GM12878 (cell line): ENCODE measurements around the gene MDFI. TPM values are rescaled to one million over a fixed set of nuclear protein-coding genes. Genes with fewer than 3 reads are reported as not detected.

Experiments
- ATAC-seq: fragments of 200-7000 bp; cut with Tn5 transposase; 3 replicates; pipeline ENCODE4 v1.9.1; 2020; ENCODE audit warnings: mild to moderate bottlenecking, moderate library complexity
- BruUV-seq: library from RNA; stranded (reverse); fragments of 400-500 nt; replicated peaks from 2 replicates; lab custom pipeline; 2021; lab: Mats Ljungman, UMichigan
- CTCF ChIA-PET: fragments of 300-600 bp; sonication (Branson Sonifier 250); formaldehyde crosslinking; extraction: SDS; loops from one replicate; lab custom pipeline; 2021; ENCODE audit warnings: inconsistent platforms; lab: Yijun Ruan, JAX
- POLR2A ChIA-PET: fragments of 350-600 bp; formaldehyde crosslinking; extraction: SDS; loops from one replicate; lab custom pipeline; 2021; ENCODE audit warnings: inconsistent platforms; lab: Charles Lee
- RAD21 ChIA-PET: fragments of 300-600 bp; sonication (Branson Sonifier 250); formaldehyde crosslinking; loops from one replicate; lab custom pipeline; 2023; ENCODE audit warnings: antibody characterized with exemption; ENCODE audit not compliant: unreplicated experiment; lab: Charles Lee
- SMC1A ChIA-PET: fragments of 300-600 bp; sonication (Branson Sonifier 250); formaldehyde crosslinking; loops from one replicate; lab custom pipeline; 2023; ENCODE audit not compliant: unreplicated experiment, uncharacterized antibody; lab: Charles Lee
- DNase-seq: peaks from one replicate; pipeline ENCODE4 v3.0.0-alpha.2; 2011; ENCODE audit warnings: low read depth, low spot score
- FAIRE-seq: peaks from 3 replicates; lab custom pipeline; 2011; peaks lifted over from hg19 to GRCh38; lab: Jason Lieb, UNC
- H2AFZ ChIP-seq: 2 replicates; pipeline ENCODE4 v1.6.0; 2011; ENCODE audit warnings: low read depth, low read length, control low read depth; ENCODE audit not compliant: control insufficient read depth
- H3K27ac ChIP-seq: 2 replicates; pipeline ENCODE4 v1.5.1; 2011; ENCODE audit warnings: control low read depth; ENCODE audit not compliant: control insufficient read depth, insufficient read depth
- H3K27me3 ChIP-seq, 2 experiments: replicated peaks in 1 of 2; 2 replicates each; pipeline versions ENCODE4 v1.6.0 to v1.6.1; 2011; ENCODE audit warnings: low read length in 1 of 2; ENCODE audit not compliant: control insufficient read depth in 2 of 2, insufficient read depth in 2 of 2
- H3K36me3 ChIP-seq, 2 experiments: 2 replicates each; pipeline ENCODE4 v1.5.1; 2011; ENCODE audit warnings: low read length in 1 of 2; ENCODE audit not compliant: control insufficient read depth in 2 of 2, insufficient read depth in 2 of 2
- H3K4me1 ChIP-seq: 2 replicates; pipeline ENCODE4 v1.6.1; 2011; ENCODE audit warnings: mild to moderate bottlenecking, low read length, moderate library complexity, mixed read lengths; ENCODE audit not compliant: control insufficient read depth, insufficient read depth
- H3K4me2 ChIP-seq: 2 replicates; pipeline ENCODE4 v1.6.0; 2011; ENCODE audit warnings: control low read depth; ENCODE audit not compliant: control insufficient read depth, insufficient read depth
- H3K4me3 ChIP-seq: fragments of 200-600 bp; sonication (generic); 2 replicates; pipeline ENCODE4 v1.5.1; 2016
- H3K79me2 ChIP-seq: 2 replicates; pipeline ENCODE4 v1.6.0; 2011; ENCODE audit warnings: low read length; ENCODE audit not compliant: control insufficient read depth, insufficient read depth
- H3K9ac ChIP-seq: 2 replicates; pipeline ENCODE4 v1.8.0; 2011; ENCODE audit warnings: low read length, control low read depth, mixed read lengths; ENCODE audit not compliant: control insufficient read depth, insufficient read depth
- H3K9me3 ChIP-seq: replicated peaks from 3 replicates; pipeline ENCODE4 v1.5.1; 2011; ENCODE audit warnings: mild to moderate bottlenecking, low read length; ENCODE audit not compliant: control insufficient read depth, insufficient read depth
- H4K20me1 ChIP-seq: 2 replicates; pipeline ENCODE4 v1.6.0; 2011; ENCODE audit not compliant: control insufficient read depth, insufficient read depth
- BRCA1 ChIP-seq: IDR thresholded peaks from 2 replicates; pipeline ENCODE4 v1.6.1; 2011; ENCODE audit warnings: low read depth, low read length, improper control_type of control experiment
- CEBPB ChIP-seq, 2 experiments: fragments of 150-350 bp in 1 of 2; IDR thresholded peaks; 2 replicates each; pipeline ENCODE4 v1.6.1; 2012 to 2014; ENCODE audit warnings: low read depth in 2 of 2, low read length in 2 of 2, borderline replicate concordance in 1 of 2, inconsistent platforms in 1 of 2
- CEBPZ ChIP-seq: fragments of 150-350 bp; IDR thresholded peaks from 2 replicates; pipeline ENCODE4 v1.6.1; 2016; ENCODE audit warnings: low read depth, low read length
- NBN ChIP-seq: fragments of 450-650 bp; IDR thresholded peaks from 2 replicates; pipeline ENCODE4 v1.6.1; 2016
- SIN3A ChIP-seq: IDR thresholded peaks from 2 replicates; pipeline ENCODE4 v1.6.1; 2012; ENCODE audit warnings: low read depth, low read length, improper control_type of control experiment
- SMAD5 ChIP-seq: IDR thresholded peaks from 2 replicates; pipeline ENCODE4 v1.6.1; 2016; ENCODE audit warnings: antibody characterized with exemption, low read depth
- USF1 ChIP-seq: IDR thresholded peaks from 2 replicates; pipeline ENCODE4 v1.6.1; 2011; ENCODE audit warnings: borderline replicate concordance, low read depth, mild to moderate bottlenecking, moderate library complexity, mixed read lengths, low read length; ENCODE audit not compliant: insufficient read depth; ENCODE audit errors: extremely low read length
- ZNF274 ChIP-seq: IDR thresholded peaks from one replicate; pipeline ENCODE4 v1.8.0; 2011; ENCODE audit not compliant: insufficient read length, insufficient read depth
- WGBS: methylation state at CpG from one replicate; pipeline ENCODE4 v1.1.6; 2016; ENCODE audit warnings: low lambda C conversion rate; ENCODE audit not compliant: insufficient replicate concordance, insufficient coverage; ENCODE audit errors: missing lambda C conversion rate; 5-methylcytosine and 5-hydroxymethylcytosine counted together
- in situ Hi-C: fragments of 300-500 bp; cut with MboI; formaldehyde crosslinking; loops from 9 replicates; pipeline ENCODE4 v1.14.3; 2018; ENCODE audit warnings: mixed read lengths
- intact Hi-C: fragments of 100-400 bp; cut with micrococcal nuclease; formaldehyde crosslinking; loops from one replicate; pipeline ENCODE4 v1.14.2; 2022; ENCODE audit not compliant: unreplicated experiment
- polyA plus RNA-seq, 11 experiments: library from polyadenylated mRNA; depleted of rRNA in 4 of 11; unstranded in 6 of 11; stranded (reverse) in 5 of 11; fragments of >200 nt; fragmentation: Nextera tagmentation in 4 of 11; fragmentation: Illumina TruSeq in 1 of 11; extraction: Ambion mirVana in 4 of 11; extraction: Trizol in 1 of 11; gene quantifications; 1 replicate in 1 of 11; 2 replicates in 10 of 11; pipeline versions ENCODE4 v1.2.1 to v1.2.3, GENCODE V29; 2011 to 2016; ENCODE audit warnings: inconsistent platforms in 2 of 11, missing spikeins in 2 of 11, low read depth in 1 of 11
- total RNA-seq, 4 experiments: library from RNA; depleted of rRNA in 3 of 4; stranded (reverse); fragments of >200 nt in 3 of 4; fragmentation: Illumina TruSeq in 1 of 4; extraction: Trizol in 1 of 4; gene quantifications; 2 replicates each; pipeline versions ENCODE4 v1.2.1 to v1.2.3, GENCODE V29; 2013 to 2021

The MDFI gene
- total and polyA plus RNA-seq, 10 of the 15 experiments (the other 5 are each of a cell fraction or from before 2014, with no cell fraction given): not detected

GRCh38 chr6:41597246-41598000 lies 40.8 kb upstream of the MDFI start (continued):
- TF ChIP-seq USF1 (no peak), CEBPZ (no peak), SMAD5 (no peak), CEBPB (IDR thresholded peaks at IDR 0.05; ENCODE audit: borderline replicate concordance in 1 of 2, low read depth in 2 of 2, low read length in 2 of 2) (no peak), ZNF274 (no peak), BRCA1 (no peak)
- TF ChIP-seq, all 136 proteins: peak for 0

- Histone ChIP-seq H3K27me3 (no peaks in the 10 kb centered on the region), H3K79me2 (no peaks in the 10 kb centered on the region), H3K4me3 (no peak overlapping the region), H4K20me1 (no peaks in the 10 kb centered on the region), H2AFZ (no peak overlapping the region), H3K36me3 (peaks cover 0 to 2% of the 10 kb centered on the region in 2 experiments; a peak in 3 of 4 replicates), H3K9me3 (no peaks in the 10 kb centered on the region), H3K4me2 (no peak overlapping the region), H3K9ac (no peak overlapping the region), H3K4me1 (no peaks in the 10 kb centered on the region), H3K27ac (no peak overlapping the region)
- ChIA-PET SMC1A (no interaction called here), RAD21 (no interaction called here), CTCF (no interaction called here), POLR2A (no interaction called here)
- no peak for DNase-seq
- no peak for FAIRE-seq
- TF ChIP-seq SIN3A (no peak), NBN (no peak)
- BruUV-seq: no TSS peak
- intact Hi-C loops: no loop called here
- WGBS: 73% methylated on average over 8 of the region's 8 CpGs
- no peak for ATAC-seq
- in situ Hi-C loops: no loop called here
Observed at GRCh38 chr6:41598670-41599014, 39.6 kb upstream of the MDFI start.
